Activated naive CD4-positive, alpha-beta T cell treated with anti-CD3 and anti-CD28 coated beads for 36 hours (primary cell): ENCODE results near the gene RAMP1. TPM values are rescaled to one million over a fixed set of nuclear protein-coding genes. Genes with fewer than 3 reads are reported as not detected.
"Not testable (repeated sequence)": the region's sequence is repeated elsewhere in the genome, so short reads cannot be mapped to it uniquely, and the experiment has no call there.

Source experiments
- CTCF ChIA-PET: fragments of 350-600 bp; sonication (Branson Sonifier 250); formaldehyde crosslinking; loops from one replicate; lab custom pipeline; 2021; ENCODE audit warnings: antibody characterized with exemption; lab: Charles Lee
- DNase-seq: peaks from one replicate; pipeline ENCODE4 v3.0.0-alpha.2; 2020
- H3K27ac Mint-ChIP-seq: one replicate; pipeline ENCODE4 v1.8.0; 2021; ENCODE audit warnings: mild to moderate bottlenecking, mixed read lengths
- H3K27me3 Mint-ChIP-seq: one replicate; pipeline ENCODE4 v1.8.0; 2021; ENCODE audit warnings: low read depth, mixed read lengths
- H3K36me3 Mint-ChIP-seq: one replicate; pipeline ENCODE4 v1.8.0; 2021; ENCODE audit warnings: low read depth, mixed read lengths
- H3K4me1 Mint-ChIP-seq: one replicate; pipeline ENCODE4 v1.8.0; 2021; ENCODE audit warnings: low read depth, mixed read lengths
- H3K4me3 Mint-ChIP-seq: one replicate; pipeline ENCODE4 v1.8.0; 2021; ENCODE audit warnings: mild to moderate bottlenecking, moderate library complexity, mixed read lengths
- H3K9me3 Mint-ChIP-seq: one replicate; pipeline ENCODE4 v1.8.0; 2021; ENCODE audit warnings: mixed read lengths
- intact Hi-C: fragments of 100-400 bp; cut with micrococcal nuclease; formaldehyde crosslinking; loops from one replicate; pipeline ENCODE4 v1.15.1; 2023
- total RNA-seq, 2 experiments: library from RNA; stranded (reverse); gene quantifications; one replicate each; pipeline ENCODE4 v1.2.3, GENCODE V29; 2021

RAMP1 gene
- total RNA-seq, 2 experiments from 2014 or later, result 0.62 to 0.69 TPM

DNA sequence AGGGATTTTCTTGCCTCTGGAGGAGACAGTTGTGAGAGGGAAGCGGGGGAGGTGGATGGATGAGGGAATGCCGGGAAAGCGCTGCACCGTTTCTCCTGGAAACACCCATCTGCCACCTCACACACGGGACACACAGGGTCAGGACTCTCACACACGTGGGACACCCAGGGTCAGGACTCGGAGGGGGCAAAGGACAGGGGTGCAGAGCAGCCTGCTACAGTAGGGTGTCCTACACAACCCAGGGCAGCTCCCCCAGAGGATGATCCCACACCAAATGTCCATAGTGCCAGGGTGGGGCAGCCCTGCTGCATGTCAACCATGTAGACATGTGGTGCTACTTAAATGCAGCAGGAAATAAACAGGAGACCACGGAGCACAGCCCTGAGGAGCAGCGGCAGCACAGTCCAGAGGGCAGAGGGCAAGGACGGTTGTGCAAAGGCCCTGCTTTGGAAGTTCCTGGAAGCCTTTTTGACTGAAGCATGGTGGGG is 5.1 kb downstream of the RAMP1 start:
- CTCF ChIA-PET, result no interaction called here
- Mint-ChIP-seq H3K4me3 (no peak overlapping the region), H3K36me3 (no peaks in the 10 kb centered on the region), H3K27me3 (peaks cover 8% of the 10 kb centered on the region), H3K4me1 (peaks cover 21% of the 10 kb centered on the region), H3K27ac (no peak overlapping the region), H3K9me3 (no peaks in the 10 kb centered on the region)
- intact Hi-C loops, result loop anchor here (5.0 kb wide), 1 partner anchor 58 kb away; no protein-coding TSS in a partner anchor
- no peak for DNase-seq

DNA sequence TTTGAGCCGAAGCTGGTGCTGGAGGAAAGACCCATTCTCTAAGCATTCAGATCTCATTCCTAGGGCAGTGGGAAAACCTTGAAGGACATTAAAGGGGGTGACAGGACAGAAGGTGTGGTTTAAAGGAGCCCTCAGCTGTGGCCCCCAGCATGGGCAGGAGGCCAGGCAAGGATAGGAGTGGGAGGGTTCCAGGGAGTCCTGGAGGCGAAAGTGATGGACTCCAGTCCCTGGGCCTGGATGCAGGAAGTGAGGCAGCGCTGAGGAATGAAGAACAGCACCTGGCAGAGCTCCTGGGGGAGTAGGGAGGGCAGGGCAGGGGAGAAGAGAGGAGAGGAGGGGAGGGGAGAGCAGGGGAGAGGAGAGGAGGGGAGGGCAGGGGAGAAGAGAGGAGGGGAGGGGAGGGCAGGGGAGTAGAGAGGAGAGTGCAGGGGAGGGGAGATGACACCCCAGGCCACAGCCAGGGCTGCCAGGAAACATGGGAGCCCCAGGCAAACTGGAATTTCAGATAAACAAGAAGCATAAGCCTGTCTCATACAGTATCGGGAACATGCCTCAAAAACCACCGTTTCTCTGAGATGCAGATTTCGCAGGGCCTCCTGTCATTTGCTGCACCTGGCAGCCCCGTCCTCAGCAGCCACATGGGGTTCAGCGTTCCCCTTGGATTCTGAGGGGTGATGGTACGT is 5.7 kb downstream of the RAMP1 start:
- no peaks in the 10 kb centered on the region for H3K9me3 Mint-ChIP-seq
- H3K4me1 Mint-ChIP-seq, result peaks cover 19% of the 10 kb centered on the region
- CTCF ChIA-PET, result no interaction called here
- no peak overlapping the region for H3K27ac Mint-ChIP-seq
- intact Hi-C loops, result loop anchor here (5.0 kb wide), 1 partner anchor 57 kb away; no protein-coding TSS in a partner anchor
- peaks cover 5% of the 10 kb centered on the region for H3K27me3 Mint-ChIP-seq
- no peak for DNase-seq
- no peaks in the 10 kb centered on the region for H3K36me3 Mint-ChIP-seq
- H3K4me3 Mint-ChIP-seq, result no peak overlapping the region

DNA sequence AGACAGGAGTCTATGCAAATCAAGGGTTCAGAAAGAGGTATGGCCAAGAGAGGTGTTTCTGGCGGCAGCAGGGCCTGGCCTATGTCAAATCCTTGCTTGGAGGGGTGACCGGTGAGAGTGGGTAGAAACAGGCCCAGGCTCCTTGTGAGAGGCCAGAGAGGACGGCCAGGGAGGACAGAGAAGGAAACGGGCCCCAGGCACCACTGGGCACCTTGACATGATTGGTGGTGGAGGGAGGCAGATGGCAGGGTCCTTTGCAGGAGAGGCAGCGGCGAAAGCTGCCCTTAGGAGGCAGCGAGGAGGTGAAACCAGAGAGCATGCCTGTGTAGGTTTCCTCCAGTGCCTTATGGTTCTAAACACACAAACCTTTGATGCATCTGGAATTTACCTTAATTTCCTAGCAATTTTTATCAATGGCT is 6.2 kb downstream of the RAMP1 start:
- DNase-seq, result no peak
- CTCF ChIA-PET, result interaction anchor here (0.6 kb wide), 1 partner anchor 58 kb away, joined by 3 read pairs; no protein-coding TSS in a partner anchor
- intact Hi-C loops, result no loop called here
- Mint-ChIP-seq H3K9me3 (no peaks in the 10 kb centered on the region), H3K27me3 (peaks cover 3% of the 10 kb centered on the region), H3K4me3 (no peak overlapping the region), H3K4me1 (peaks cover 14% of the 10 kb centered on the region), H3K36me3 (no peaks in the 10 kb centered on the region), H3K27ac (no peak overlapping the region)

DNA sequence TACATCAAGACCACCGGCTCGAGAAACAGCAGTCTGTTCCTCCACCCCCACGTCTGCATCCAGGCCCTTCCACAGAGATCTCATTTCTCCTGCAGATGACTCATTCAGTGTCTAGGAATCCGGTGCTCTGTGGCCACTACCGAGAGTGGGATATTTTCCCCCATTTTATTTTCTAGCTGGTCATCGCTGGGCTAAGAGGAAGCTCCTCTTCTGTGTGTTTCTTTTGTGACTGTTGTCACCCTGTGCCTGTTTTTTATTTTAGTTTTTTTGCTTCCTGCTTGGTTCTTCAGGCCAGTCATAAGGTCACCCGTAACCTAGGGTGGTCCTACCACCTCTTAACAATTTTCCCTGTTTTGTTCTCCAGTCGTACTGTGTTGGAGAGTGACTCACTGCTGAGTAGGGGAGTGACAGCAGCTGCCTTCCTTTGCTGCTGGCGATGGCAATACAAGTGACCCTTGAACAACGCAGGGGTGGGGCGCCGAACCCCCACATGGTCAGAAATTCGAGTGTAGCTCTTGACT is 6.7 kb downstream of the RAMP1 start:
- no peak overlapping the region for H3K27ac Mint-ChIP-seq
- no peaks in the 10 kb centered on the region for H3K9me3 Mint-ChIP-seq
- peaks cover 4% of the 10 kb centered on the region for H3K27me3 Mint-ChIP-seq
- peaks cover 14% of the 10 kb centered on the region for H3K4me1 Mint-ChIP-seq
- intact Hi-C loops, result no loop called here
- DNase-seq, result no peak
- no peak overlapping the region for H3K4me3 Mint-ChIP-seq
- H3K36me3 Mint-ChIP-seq, result no peaks in the 10 kb centered on the region
- CTCF ChIA-PET, result interaction anchor here (0.6 kb wide), 1 partner anchor 58 kb away, joined by 3 read pairs; no protein-coding TSS in a partner anchor

DNA sequence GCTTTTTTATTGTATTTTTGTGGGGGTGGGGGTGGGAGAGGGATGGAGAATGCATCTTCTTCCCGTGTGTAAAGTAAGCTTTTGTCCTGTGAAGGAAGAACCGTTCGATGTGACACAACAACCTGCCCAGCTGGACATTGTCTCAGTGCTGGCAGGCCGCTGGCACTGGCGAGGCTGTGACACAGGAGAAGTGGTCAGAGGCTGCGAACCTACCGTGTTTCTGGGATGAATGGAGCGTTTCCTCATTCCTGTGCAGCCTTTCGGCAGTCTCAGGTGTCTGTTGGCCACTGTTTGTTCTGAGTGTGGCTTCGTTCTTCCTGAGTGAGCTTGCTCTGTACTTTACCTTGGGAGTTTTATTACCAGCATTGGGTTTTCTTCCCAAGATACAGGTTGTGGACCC is 8.0 kb downstream of the RAMP1 start:
- Mint-ChIP-seq H3K27ac (no peak overlapping the region), H3K4me1 (peaks cover 14% of the 10 kb centered on the region), H3K4me3 (no peak overlapping the region), H3K9me3 (no peaks in the 10 kb centered on the region), H3K36me3 (no peaks in the 10 kb centered on the region), H3K27me3 (peaks cover 6% of the 10 kb centered on the region)
- intact Hi-C loops, result no loop called here
- no peak for DNase-seq
- CTCF ChIA-PET, result no interaction called here

DNA sequence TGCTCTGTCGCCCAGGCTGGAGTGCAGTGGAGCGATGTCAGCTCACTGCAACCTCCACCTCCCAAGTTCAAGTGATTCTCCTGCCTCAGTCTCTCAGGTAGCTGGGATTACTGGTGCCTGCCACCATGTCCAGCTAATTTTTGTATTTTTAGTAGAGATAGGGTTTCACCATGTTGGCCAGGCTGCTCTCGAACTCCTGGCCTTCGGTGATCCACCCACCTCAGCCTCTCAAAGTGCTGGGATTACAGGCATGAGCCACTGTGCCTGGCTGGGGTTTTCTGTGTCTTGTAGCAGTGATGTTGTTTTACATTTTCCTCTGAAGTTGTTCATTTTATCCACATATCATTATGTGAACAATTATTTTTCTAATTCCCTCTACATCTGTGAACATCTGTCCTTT is 8.7 kb downstream of the RAMP1 start:
- H3K9me3 Mint-ChIP-seq, H3K36me3 Mint-ChIP-seq, H3K27ac Mint-ChIP-seq, H3K4me3 Mint-ChIP-seq, intact Hi-C loops, H3K27me3 Mint-ChIP-seq, DNase-seq, CTCF ChIA-PET: not testable (repeated sequence)
- peaks cover 14% of the 10 kb centered on the region for H3K4me1 Mint-ChIP-seq

DNA sequence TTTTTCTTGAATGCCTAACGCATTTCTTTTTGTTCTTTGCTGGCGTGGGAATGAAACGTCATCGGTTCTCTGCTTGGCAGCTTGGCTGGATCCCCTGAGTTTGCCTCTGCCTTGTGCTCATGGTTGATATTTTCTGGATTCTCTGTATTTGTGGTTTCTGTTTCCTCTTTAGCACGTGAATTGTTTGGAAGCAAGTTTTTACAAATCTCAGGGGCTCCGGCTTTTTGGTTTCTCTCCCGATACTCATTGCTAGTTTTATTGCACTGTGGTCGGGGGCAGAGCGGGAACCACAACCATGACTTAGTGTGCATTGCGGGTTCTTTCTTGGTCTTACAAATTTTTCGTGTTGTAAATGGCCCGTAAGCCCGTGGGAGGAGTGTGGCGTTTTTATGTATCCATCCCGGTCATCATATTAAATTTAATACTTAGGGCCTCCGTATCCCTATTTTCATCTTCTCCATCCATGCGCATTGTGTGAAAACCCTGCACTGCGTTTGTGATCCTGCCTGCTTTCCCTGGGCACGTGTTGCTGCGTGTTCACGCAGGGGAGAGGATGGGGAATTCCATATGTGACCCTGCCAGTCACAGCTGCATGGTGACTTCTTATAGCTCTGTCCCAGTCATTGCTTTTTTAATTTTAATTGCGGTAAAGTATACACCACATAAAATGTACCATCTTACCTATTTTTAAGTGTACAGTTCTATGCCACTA is 9.4 kb downstream of the RAMP1 start:
- CTCF ChIA-PET, result no interaction called here
- Mint-ChIP-seq H3K27me3 (peaks cover 6% of the 10 kb centered on the region), H3K36me3 (no peaks in the 10 kb centered on the region), H3K9me3 (no peaks in the 10 kb centered on the region), H3K4me3 (no peak overlapping the region), H3K4me1 (peaks cover 20% of the 10 kb centered on the region), H3K27ac (no peak overlapping the region)
- intact Hi-C loops, result no loop called here
- DNase-seq, result peak; percentile 37

DNA sequence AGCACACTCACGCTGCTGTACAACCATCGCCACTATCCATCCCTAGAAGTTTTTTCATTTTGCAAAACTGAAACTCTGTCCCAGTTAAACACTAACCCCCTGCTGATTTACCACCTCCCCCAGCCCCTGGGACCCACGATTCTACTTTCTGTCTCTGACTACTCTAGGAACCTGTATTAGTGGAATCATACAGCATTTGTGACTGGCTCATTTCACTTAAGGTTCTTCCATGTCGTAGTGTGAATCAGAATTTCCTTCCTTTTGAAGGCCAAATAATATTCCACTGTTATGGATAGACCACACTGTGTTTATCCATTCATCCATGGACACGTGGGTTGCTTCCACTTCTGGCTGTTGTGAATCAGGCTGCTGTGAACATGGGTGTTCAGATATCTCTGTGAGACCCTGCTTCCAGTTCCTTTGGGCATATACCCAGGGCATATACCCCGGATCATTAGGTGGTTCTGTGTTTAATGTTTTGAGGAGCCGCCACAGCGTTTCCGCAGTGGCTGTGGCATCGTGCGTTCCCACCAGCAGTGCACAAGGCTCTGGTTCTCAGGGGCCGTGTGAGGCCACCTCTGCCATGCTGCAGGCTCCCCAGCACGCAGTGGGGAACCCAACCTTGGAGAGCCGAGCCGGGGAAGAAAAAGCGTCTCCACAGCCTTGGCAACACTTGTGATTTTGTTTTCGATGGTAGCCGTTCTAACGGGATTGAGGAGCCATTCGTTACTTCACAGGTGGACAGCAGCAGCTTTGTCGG is 10.1 kb downstream of the RAMP1 start:
- H3K4me3 Mint-ChIP-seq, result no peak overlapping the region
- no peaks in the 10 kb centered on the region for H3K9me3 Mint-ChIP-seq
- intact Hi-C loops, result no loop called here

DNA sequence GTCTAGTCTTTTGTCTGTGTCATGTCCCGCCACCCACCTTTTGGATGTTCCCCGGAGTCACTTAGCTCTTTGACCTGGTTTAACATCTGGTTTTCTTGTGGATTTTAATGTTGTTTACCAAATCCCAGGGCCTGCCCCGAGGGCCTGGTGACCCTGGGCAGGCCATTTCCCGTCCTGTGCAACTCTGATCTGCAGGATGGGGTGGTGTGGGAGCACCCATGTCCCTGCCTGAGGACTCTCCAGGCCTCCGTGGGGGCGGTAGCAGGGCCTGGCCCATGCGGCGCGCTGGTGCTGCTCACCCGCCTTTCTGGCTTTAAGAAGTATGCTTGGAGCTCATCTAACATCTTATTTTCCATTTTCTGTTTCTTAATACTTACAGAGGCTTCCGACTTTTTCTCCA is 10.7 kb downstream of the RAMP1 start:
- Mint-ChIP-seq H3K9me3 (no peaks in the 10 kb centered on the region), H3K4me3 (no peak overlapping the region), H3K27me3 (peaks cover 6% of the 10 kb centered on the region), H3K4me1 (peaks cover 25% of the 10 kb centered on the region), H3K36me3 (no peaks in the 10 kb centered on the region), H3K27ac (no peak overlapping the region)
- CTCF ChIA-PET, result no interaction called here
- no peak for DNase-seq
- intact Hi-C loops, result no loop called here

More for the DNA sequence above, 10.1 kb downstream of the RAMP1 start:
- DNase-seq, result no peak
- peaks cover 23% of the 10 kb centered on the region for H3K4me1 Mint-ChIP-seq
- no peak overlapping the region for H3K27ac Mint-ChIP-seq
- H3K27me3 Mint-ChIP-seq, result peaks cover 6% of the 10 kb centered on the region
- CTCF ChIA-PET, result no interaction called here
- H3K36me3 Mint-ChIP-seq, result no peaks in the 10 kb centered on the region

DNA sequence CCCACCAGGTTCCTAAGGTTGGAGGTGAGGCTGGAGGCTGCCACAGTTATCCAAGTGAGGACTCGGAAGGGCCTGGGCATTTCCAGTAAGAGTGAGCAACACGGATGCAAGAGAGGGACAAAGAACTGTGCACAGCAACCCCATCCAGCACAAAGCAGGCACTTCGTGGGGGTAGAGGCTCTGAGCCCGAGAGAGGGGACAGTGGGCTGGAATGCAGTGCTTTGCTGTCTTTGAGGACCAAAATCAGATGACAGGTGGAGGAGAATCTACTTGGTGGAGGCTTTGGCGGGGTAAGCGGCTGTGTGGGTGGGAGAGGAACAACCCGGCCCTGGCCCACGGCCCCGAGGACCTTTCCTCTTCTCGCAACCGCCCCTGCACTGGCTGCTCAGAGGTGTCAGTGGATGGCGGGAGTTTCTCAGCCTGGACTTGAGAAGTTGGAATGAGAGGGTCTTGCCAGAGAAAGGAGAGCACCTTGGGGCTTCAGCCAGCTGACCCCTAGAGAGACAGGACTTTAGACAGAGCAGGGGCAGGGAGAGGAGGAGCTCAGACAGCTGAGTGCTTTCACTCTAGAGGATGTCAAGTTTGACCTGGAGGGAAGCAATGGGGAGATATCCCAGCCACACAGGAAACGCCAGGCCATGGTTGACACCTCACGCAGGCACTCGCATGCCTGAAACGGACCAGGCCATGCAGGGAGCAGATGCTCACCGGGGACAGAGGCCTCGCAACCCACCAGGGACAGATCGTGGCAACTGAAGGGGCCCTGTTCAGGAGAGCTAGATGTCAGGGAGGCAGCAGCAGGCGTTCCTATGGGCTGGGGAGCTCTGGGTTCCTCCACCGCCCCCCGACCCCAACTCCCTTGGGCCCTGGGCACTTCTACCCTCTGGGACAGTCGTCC is 11.6 kb downstream of the RAMP1 start:
- Mint-ChIP-seq H3K36me3 (no peaks in the 10 kb centered on the region), H3K27me3 (peaks cover 6% of the 10 kb centered on the region), H3K27ac (no peak overlapping the region), H3K9me3 (no peaks in the 10 kb centered on the region), H3K4me3 (no peak overlapping the region), H3K4me1 (peaks cover 25% of the 10 kb centered on the region)
- CTCF ChIA-PET, result no interaction called here
- DNase-seq, result no peak
- intact Hi-C loops, result no loop called here

DNA sequence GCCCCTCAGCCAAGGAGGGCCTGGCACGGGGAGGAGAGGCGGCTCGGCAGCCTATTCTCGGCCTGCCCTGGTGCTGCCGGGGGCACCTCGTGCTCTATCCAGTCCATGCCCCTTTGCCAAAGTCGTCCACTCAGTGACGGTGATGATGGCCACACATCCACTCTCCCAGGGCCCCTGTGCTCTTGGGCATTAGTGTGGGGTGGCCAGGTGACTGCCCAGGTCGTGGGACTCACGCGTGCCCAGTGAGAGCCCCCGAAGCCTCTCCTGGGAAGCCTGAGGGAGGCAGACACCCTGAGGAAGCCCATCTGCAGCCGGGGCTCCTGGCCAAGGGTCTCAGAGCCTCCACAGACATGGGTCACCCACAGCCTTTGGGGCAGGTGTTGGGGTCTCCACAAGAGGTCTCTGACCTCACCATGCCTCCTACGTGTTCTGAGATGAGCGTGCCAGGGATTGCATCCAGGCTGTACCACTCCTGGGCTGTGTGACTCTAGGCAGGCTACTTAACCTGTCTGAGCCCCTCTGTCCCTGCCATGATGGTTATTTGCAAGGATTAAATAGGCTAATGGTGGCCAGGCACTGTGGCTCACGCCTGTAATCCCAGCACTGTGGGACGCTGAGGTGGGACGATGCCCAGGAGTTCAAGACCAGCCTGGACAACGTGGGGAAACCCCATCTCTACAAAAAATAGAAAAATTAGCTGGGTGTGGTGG is 12.9 kb downstream of the RAMP1 start:
- H3K36me3 Mint-ChIP-seq, result no peaks in the 10 kb centered on the region
- H3K4me3 Mint-ChIP-seq, result no peak overlapping the region
- intact Hi-C loops, result no loop called here
- peaks cover 25% of the 10 kb centered on the region for H3K4me1 Mint-ChIP-seq
- no peak for DNase-seq
- CTCF ChIA-PET, result no interaction called here
- H3K27ac Mint-ChIP-seq, result no peak overlapping the region
- H3K27me3 Mint-ChIP-seq, result peaks cover 6% of the 10 kb centered on the region
- H3K9me3 Mint-ChIP-seq, result no peaks in the 10 kb centered on the region
